Measurements from ENCODE around the gene LTBP4. TPM values are rescaled to one million over a fixed set of nuclear protein-coding genes. Genes with fewer than 3 reads are reported as not detected.

The LTBP4 gene
- total and polyA plus RNA-seq, 2 of the 13 experiments (the other 11 are each of a cell fraction or from before 2014, with no cell fraction given) = 0.86 to 2.3 TPM

DNA sequence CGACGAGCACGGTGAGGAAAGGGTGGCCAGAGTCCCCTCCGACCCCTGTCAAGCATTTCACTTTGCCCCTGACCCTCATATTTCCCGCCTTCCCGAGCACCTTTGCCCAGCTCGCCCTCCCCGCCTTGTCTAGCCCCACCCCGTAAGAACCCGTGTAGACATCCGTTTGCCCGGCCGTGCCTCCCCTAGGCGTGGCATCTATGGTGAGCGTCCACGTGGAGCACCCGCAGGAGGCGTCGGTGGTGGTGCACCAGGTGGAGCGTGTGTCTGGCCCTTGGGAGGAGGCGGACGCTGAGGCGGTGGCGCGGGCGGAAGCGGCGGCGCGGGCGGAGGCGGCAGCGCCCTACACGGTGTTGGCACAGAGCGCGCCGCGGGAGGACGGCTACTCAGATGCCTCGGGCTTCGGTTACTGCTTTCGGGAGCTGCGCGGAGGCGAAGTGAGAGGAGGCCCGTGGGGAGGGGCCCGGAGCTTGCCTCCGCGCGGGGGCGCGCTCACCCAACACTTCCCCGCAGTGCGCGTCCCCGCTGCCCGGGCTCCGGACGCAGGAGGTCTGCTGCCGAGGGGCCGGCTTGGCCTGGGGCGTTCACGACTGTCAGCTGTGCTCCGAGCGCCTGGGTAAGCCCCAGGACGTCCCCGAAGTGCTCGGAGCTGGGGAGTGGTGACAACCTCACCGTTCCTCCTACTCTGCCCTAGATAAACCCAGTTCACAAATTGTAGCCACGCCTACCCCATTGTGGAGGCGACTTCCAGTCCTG is 4.2 kb downstream of the LTBP4 start (continued):
- TF ChIP-seq HDAC1 (CRISPR knock-in tag; IDR thresholded peaks at IDR 0.05) (peak; percentile 8; the same call in 1 of the 2 replicates), ZBTB1 (CRISPR knock-in tag; IDR thresholded peaks at IDR 0.05; ENCODE audit: borderline replicate concordance) (no peak), KDM4B (CRISPR knock-in tag; IDR thresholded peaks at IDR 0.05) (no peak), ZNF44 (CRISPR knock-in tag; IDR thresholded peaks at IDR 0.05) (no peak), MIER2 (CRISPR knock-in tag; IDR thresholded peaks at IDR 0.05) (0 out of 2 replicates have a peak, but pooled peaks have one; percentile 8), ZNF607 (CRISPR knock-in tag; IDR thresholded peaks at IDR 0.05; ENCODE audit: borderline replicate concordance) (0 out of 2 replicates have a peak, but pooled peaks have one; percentile 45), MXI1 (IDR thresholded peaks at IDR 0.05; ENCODE audit: borderline replicate concordance, low read depth, low read length) (peak; percentile 37; the same call in 1 of the 3 replicates), ARHGAP35 (CRISPR knock-in tag; IDR thresholded peaks at IDR 0.05; ENCODE audit: borderline replicate concordance) (0 out of 2 replicates have a peak, but pooled peaks have one; percentile 19), ZBTB7A (CRISPR knock-in tag; IDR thresholded peaks at IDR 0.05) (no peak), HOXD1 (CRISPR knock-in tag; IDR thresholded peaks at IDR 0.05) (peak; percentile 68; the same call in 1 of the 2 replicates), SMAD9 (CRISPR knock-in tag; IDR thresholded peaks at IDR 0.05) (no peak)
- TF ChIP-seq, protein P1, sequence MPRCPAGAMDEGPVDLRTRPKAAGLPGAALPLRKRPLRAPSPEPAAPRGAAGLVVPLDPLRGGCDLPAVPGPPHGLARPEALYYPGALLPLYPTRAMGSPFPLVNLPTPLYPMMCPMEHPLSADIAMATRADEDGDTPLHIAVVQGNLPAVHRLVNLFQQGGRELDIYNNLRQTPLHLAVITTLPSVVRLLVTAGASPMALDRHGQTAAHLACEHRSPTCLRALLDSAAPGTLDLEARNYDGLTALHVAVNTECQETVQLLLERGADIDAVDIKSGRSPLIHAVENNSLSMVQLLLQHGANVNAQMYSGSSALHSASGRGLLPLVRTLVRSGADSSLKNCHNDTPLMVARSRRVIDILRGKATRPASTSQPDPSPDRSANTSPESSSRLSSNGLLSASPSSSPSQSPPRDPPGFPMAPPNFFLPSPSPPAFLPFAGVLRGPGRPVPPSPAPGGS (CRISPR knock-in tag; IDR thresholded peaks at IDR 0.05) = peak; percentile 49; the same call in 1 of the 2 replicates
- TF ChIP-seq, protein P2, sequence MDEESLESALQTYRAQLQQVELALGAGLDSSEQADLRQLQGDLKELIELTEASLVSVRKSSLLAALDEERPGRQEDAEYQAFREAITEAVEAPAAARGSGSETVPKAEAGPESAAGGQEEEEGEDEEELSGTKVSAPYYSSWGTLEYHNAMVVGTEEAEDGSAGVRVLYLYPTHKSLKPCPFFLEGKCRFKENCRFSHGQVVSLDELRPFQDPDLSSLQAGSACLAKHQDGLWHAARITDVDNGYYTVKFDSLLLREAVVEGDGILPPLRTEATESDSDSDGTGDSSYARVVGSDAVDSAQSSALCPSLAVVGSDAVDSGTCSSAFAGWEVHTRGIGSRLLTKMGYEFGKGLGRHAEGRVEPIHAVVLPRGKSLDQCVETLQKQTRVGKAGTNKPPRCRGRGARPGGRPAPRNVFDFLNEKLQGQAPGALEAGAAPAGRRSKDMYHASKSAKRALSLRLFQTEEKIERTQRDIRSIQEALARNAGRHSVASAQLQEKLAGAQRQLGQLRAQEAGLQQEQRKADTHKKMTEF (CRISPR knock-in tag; IDR thresholded peaks at IDR 0.05) = no peak
- TF ChIP-seq, protein P3, sequence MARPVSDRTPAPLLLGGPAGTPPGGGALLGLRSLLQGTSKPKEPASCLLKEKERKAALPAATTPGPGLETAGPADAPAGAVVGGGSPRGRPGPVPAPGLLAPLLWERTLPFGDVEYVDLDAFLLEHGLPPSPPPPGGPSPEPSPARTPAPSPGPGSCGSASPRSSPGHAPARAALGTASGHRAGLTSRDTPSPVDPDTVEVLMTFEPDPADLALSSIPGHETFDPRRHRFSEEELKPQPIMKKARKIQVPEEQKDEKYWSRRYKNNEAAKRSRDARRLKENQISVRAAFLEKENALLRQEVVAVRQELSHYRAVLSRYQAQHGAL (CRISPR knock-in tag; IDR thresholded peaks at IDR 0.05; ENCODE audit: not compliant biosample characterization) = no peak
- TF ChIP-seq, protein P4, sequence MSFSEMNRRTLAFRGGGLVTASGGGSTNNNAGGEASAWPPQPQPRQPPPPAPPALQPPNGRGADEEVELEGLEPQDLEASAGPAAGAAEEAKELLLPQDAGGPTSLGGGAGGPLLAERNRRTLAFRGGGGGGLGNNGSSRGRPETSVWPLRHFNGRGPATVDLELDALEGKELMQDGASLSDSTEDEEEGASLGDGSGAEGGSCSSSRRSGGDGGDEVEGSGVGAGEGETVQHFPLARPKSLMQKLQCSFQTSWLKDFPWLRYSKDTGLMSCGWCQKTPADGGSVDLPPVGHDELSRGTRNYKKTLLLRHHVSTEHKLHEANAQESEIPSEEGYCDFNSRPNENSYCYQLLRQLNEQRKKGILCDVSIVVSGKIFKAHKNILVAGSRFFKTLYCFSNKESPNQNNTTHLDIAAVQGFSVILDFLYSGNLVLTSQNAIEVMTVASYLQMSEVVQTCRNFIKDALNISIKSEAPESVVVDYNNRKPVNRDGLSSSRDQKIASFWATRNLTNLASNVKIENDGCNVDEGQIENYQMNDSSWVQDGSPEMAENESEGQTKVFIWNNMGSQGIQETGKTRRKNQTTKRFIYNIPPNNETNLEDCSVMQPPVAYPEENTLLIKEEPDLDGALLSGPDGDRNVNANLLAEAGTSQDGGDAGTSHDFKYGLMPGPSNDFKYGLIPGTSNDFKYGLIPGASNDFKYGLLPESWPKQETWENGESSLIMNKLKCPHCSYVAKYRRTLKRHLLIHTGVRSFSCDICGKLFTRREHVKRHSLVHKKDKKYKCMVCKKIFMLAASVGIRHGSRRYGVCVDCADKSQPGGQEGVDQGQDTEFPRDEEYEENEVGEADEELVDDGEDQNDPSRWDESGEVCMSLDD (CRISPR knock-in tag; IDR thresholded peaks at IDR 0.05; ENCODE audit: borderline replicate concordance) = no peak
- TF ChIP-seq, protein P5, sequence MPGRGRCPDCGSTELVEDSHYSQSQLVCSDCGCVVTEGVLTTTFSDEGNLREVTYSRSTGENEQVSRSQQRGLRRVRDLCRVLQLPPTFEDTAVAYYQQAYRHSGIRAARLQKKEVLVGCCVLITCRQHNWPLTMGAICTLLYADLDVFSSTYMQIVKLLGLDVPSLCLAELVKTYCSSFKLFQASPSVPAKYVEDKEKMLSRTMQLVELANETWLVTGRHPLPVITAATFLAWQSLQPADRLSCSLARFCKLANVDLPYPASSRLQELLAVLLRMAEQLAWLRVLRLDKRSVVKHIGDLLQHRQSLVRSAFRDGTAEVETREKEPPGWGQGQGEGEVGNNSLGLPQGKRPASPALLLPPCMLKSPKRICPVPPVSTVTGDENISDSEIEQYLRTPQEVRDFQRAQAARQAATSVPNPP (CRISPR knock-in tag; IDR thresholded peaks at IDR 0.05) = no peak

Data from HepG2 (cell line).